Stromal cell of bone marrow (primary cell): ENCODE results near the gene DDX10.
A peak's percentile ranks its signal among the peaks of the same experiment; 100 is the strongest.

Source experiments
- DNase-seq: peaks from one replicate; pipeline ENCODE4 v3.0.0-alpha.2; 2012; ENCODE audit warnings: low read depth

The DDX10 gene

DNA sequence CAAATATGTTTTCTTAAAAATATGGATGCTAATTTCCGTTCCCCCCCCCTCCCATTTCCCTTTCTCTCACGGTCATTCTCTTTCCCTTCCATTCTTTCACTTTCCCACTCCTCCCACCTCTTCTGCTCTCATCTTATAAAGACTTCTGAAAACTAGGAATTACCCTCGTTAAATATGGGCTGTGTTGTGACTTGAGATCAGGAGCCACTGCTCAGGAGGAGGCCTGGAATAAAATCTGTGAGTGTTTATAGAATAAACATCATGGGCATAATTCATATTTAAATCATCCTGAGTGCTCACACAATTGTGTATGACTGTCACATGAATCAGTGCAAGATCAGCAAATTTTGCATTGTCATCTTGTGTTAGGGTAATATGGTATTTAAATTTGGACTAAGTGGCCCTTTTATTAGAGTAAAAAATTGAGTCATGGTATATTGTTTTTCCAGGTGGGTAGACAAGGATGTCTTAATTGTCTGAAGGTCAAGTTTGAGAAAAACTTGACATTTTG is 208.0 kb downstream of the DDX10 start:
- DNase-seq: no peak

DNA sequence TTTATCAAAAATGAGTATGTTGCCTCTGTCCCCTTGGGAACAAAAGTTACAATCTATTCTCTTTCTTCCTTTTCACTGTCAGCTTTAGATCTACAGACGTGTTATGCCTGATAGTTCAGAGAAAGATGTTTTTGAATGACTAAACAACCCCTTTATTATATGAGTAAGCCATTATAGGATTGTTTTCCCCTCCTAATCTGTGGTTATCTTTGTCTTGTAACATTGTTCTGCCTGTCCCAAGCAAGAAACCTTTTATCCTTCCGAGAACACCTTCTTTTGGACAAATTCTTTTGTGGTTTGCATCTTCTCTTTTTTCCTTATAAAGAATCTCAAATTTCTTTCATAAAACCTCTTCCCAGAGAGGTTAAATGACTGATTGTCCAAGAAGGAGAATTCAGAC is 208.4 kb downstream of the DDX10 start:
- no peak for DNase-seq

DNA sequence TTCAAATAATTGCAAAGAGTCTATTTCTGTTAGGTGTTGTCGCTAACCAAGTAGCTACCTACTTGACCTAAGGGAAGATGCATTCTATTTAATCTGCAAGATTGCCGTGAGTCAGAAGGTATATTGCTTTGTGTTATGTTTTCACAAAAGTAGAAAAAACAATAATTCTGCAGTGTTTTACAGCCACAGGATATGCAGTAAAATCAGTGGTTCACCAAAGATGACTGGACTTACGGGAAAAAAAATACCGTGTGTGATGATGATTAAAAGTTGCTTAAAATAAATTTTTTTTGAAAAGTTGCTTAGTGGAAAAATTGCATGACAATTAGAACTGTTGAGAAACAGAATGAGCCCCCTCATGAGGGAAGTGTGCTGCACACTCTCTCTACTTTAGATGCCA is 209.1 kb downstream of the DDX10 start:
- DNase-seq: no peak

DNA sequence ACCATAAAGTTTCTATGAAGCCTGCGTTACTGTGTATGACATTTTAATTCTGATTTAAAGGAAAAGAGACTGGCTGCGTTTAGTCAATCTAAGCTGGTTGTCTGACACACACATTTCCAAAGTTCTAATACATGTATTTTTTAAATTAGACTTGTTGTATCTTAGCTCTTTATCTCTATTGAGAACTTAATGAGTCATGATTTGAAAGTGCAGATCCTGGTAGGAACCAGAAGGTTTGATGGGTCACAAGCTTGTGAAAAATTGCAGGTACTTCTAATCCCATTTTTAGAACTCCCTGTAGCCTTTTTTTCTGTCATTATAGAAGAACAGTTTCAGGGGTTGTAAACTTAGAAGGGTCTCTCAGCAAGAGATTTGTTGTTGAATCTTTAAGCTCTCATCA is 210.3 kb downstream of the DDX10 start:
- DNase-seq: no peak

DNA sequence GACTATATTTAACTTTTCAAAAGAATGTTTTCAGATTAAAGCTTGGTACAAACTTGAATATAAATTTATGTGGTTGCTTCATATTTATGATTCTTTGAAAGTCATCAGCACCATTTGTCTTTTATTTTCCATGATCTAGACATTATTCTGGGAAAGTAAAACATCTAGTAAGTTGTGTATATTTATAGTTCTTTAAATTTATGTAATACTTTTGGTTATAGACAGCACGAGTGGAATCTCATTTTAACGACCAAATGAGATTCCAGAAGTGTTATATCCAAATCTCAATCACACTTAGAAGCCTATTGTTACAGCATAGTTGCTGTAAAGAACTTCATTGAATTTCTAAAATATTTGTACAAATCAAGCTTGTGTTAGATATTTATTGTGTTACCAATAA is 212.3 kb downstream of the DDX10 start:
- no peak for DNase-seq

DNA sequence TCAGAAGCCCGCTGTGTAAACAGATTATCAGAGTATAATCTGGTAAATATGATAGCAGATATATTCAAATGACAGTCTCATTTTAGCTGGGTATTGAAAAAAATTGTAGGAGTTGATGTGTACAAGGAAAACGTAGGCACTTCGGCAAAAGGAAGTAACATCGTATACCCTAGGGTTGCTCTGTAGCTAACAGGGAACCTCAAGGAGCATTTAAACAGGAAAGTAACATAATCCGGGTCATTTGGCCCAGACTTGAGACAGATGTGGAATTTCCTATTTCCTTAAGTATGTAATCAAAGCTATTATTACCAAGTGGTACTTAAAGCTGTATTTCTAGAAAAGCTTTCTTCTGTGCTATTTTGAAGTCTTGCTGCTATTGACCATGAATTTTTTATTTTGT is 215.6 kb downstream of the DDX10 start:
- DNase-seq: no peak

DNA sequence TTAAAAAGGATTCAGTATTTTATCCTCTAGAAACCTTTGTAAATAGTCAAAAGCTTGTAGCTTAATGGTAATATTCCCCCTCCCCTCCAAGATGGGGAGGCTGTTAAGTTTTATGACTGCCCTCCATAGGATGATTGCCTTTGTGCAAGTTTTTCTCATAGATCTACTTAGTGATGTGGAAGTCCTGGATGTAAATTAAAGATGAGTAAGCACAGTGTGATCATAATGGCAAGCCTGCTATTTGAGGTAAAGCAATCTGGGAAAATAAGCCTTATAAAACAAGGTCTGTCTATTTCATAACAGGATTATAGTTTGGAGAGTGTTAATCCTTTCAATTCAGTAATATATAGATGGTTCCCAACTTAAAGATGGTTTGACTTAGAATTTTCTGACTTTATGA is 216.3 kb downstream of the DDX10 start:
- DNase-seq: no peak

DNA sequence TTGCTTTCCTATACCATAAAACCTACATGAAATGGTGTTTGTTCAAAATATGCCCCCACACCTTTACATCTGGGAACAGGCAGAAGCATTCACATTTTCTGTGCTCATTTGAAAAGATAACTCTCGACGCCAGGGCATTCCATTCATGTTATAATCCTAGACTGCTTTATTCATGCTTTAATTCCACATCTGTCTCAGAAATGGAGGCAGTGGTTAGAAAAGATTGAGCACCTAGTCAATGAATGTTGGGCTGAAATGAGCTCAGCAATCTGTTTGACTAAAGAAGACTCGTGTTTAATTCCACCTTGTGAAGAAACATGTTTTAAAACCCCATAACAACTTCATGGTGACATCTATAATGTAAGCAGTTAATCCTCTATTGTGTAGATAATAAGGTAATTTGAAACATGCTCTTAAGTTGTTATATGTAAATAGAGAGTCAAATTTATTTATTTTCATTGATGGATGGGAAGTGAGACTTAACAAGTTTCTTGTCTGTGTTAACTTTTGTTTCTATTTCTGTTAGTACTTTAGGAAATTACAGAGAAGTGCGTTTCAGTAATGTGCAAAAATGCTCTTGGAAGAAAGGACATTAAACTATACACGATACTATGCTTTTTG is 217.5 kb downstream of the DDX10 start:
- DNase-seq: no peak

DNA sequence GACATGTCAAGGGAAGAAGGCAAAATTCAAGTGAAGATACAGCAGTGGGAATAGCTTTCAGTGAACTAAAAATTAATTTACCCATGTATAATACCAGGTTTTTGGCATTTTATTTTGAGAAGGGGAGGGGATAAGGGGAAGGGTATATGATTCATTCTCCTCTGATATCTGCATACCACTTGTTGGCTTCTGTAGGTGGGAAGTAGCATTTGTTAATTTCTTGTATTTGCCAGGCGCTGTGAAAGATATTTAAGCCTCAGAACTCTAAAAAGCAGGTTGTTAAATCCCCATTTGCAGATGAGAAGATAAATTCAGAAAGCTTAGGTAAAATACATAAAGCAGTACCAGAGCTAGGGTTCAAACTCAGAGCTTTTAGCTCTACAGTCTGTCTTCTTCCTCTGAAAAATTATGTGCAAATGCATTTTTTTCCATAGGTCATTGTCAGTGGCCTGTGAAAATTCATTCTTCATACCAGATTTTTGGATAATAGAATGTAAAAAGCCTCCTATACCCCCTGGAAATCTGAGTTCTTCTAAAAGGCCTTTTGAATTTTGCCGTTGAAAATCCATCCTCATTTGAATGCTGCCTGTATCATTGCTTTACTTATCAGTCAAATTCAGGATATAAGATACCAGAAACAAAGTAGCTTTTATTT is 221.3 kb downstream of the DDX10 start:
- no peak for DNase-seq

DNA sequence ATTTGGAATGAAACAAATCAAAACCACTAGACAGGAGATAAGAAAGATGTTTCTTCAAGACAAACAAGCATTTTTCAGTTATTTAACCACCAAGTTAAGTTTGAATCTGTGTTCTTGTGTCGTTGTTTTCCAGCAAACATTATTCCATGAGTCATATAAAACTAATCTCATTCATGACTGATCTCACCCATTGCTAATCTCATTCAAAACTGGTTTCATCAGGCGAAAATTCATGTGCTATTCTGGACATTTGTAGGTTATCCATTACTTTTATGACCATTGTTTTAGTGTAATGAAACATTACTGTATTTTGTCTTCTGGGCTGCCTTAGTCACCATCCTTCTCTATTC is 221.8 kb downstream of the DDX10 start:
- no peak for DNase-seq

DNA sequence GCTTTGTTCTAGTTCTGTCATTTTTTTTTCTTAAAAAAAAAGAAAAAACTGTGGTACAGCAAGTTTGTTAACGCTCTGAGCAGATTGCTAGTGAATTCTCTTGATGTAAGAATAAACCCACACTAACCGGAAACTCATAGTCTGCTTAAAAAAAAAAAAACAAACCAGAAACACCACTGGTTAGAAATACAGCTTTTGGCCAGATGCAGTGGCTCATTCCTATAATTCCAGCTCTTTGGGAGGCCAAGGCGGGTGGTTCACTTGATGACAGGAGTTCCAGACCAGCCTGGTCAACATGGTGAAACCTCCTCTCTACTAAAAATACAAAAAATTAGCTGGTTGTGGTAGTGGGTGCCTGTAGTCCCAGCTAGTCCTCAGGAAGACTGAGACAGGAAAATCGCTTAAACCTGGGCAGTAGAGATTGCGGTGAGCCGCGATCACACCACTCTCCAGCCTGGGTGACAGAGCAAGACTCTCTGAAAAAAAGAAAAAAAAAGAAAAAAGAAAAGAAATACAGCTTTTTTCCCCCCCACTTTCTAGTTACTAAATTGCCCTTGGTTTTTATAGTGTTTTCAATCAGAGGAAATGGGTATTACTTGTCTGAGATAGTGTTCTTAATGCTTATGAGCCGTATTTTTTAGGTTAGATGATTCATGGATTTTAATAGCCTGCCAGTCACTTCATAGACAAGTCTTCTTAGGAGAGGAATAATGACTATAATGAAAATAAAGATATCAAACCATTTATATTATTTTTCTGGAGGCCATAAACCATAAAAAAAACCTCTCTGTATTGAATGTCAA is 222.8 kb downstream of the DDX10 start:
- peak; percentile 45 for DNase-seq

DNA sequence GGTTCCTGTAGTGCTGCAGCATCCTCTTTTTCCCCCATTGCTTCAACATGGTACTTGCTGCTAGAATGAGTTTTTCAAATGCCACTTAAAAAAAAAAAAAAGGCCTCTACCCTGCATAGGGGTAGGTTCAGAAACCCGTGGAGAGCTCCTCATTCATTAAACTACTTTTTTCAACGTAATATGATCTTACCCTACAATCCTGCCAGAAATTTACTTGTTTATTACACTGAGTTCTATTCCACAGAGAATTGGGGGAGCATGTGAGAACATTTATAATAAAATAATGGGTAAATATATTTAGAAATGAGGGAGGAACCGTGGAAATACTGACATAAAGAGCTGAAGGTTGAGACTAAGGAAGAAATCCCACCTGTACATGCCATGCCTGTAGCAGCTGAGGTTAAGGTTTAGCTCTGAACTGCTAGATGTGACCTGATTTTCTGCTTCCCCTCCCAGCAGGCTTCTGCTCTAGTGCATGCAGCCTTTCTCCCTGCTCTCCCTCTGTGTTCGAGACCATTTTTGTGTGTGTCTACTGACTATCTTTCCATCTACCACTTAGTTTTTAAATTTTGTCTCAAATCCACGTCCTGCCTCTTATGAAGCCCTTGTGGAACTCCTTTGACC is 225.7 kb downstream of the DDX10 start:
- DNase-seq: no peak

DNA sequence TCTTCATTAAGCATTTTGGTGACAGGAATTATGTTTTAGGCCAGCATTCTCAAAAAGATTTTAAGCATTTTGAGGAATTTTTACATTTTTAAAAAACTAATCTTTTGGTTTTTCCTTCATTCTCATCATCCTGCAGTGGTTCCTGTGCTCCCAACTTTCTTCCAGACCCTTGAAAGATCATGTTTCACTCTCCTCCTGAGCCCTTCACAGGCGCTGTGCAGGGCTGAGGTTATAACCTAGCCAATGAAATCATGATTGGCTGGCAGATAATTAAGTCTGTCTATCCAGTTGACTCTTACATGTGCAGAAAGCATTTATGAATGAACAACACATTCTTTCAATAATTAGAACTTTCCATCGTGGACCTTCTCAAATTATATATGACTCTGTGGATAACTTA is 226.3 kb downstream of the DDX10 start:
- no peak for DNase-seq

DNA sequence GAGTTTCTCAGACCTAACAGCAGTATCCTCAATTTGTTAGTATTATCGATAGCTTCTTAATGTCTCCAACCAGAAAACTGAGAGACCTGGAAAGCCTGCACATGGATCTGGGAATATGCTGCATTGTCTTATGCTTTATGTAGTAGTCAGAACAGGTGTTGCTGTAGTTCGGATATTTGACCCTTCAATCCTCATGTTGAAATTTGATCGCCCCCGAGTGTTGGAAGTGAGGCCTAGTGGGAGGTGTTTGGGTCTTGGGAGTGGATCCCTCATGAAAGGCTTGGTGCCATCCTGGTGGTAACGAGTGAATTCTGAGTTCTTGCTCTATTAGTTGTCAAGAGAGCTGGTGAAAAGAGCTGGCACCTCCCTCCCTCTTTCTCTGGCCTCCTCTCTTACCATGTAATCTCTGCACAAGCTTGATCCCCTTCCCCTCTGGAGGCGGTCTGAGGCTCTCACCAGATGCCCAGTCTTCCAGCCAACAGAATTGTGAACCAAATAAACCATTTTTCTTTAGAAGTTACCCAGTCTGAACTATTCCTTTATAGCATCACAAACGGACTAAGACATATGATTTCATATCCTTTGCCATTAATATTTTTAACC is 227.1 kb downstream of the DDX10 start:
- no peak for DNase-seq

DNA sequence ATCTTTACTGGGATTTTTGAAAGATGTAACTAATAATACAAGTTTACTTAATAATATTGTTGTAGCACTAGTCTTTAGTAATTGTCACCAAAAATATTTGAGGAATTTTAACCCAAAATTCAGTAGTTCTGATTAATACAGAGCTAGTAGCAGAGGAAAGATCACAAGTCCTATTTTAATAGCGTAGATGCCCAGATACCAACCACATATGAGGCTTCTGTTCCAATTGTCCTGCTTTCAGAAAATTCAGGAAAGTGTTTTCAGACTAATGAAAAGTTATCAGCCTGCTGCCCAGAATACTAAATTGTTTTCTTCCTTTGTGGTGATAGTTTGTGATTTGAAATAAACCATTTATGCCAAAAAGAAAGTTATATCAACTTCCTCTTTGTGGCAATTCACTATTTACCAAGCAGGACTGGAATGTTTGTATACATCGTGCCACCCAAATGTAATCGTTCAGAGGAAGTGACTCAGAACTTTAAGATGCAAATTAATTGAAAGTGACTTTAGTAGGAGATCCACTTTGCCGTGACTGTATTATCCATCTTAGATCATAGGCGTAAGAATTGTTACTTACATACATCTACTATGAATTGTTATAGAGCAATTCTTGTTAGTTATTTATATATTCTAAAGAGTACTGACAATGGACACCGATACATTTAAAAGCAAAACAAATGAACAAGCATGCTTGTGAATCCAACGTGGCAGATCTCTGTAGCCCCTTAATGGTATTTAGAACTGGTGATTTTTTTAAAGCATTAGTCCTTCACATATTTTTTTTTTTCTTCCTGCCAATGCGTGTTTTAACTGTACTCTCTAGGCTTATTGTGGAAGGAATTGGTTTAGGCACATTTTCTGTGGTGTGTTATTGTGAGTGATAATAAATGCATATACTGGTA is 231.0 kb downstream of the DDX10 start:
- no peak for DNase-seq

DNA sequence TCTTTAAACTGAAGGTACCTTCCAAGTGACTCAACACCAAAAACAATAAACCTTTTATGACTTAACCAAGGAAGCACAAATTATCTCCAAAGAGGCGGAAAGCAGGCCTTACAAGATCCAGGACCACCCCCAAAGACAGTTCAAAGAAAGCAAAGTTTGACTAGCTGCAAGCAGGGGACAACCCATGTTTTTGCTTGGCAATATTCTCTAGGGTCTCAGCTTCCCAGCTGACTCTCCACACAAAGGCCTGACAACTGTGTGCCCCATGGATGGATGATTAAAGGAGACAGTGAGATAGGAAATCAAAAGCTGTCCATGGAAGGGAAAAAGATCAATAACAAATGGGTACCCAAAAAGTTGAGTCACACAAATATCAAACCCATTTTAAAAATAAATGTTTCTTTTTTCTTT is 232.2 kb downstream of the DDX10 start:
- DNase-seq: no peak

DNA sequence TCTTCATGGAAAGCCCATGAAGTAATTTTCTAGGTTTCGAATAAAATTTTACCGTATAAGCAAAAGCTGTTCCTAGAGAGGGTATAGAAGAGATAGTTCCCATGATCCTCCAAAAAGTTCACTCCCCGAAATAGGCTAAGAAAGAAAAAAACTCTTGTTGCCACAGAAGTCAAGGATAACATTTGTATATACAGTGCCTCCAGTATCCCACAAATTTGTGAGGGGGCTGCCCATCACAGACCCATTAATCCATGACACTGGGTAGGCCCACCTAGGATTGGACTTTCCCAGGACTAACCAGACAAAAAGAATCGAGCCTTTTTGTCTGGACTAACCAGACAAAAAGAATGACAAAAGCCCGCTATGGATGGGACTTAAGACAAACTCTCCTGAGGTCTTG is 233.0 kb downstream of the DDX10 start:
- no peak for DNase-seq

DNA sequence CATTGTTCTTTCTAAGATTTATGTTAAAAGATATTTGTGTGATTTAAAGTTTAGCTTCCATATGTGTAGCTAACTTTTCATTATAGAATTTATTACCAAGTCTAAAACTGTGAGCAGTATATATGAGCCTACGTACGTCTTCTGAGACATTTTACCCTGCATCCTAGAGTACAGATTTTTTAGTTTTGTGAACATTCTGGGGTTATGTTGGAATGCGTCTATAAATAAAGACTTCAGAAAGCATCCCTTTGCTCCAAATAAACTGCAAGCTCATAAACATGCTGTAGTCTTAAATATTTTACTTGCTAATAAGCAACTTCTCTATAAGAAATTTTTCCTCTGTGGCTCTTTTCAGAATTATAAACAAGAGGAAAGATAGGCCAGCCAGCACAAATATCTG is 236.5 kb downstream of the DDX10 start:
- DNase-seq: no peak

DNA sequence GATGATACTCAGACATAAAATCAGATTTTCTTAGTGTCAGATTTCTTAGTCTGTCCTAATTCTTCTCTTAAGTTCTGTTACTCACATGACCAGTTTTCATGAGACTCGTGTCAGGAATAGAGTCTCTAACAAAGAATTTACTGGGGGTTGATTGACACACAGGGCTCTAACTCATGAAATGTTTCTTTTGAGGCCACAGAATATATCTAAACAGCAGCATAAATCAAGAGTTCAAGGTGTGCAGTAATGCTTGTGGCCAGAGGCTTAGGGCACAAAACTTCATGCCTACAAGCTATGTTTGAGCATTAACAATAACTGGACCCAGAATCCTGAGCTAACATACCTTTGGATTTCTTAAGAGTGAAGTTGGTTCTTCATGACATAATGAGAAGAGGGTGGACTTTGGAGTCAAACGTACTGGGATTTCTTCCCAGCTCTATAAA is 237.2 kb downstream of the DDX10 start:
- no peak for DNase-seq

DNA sequence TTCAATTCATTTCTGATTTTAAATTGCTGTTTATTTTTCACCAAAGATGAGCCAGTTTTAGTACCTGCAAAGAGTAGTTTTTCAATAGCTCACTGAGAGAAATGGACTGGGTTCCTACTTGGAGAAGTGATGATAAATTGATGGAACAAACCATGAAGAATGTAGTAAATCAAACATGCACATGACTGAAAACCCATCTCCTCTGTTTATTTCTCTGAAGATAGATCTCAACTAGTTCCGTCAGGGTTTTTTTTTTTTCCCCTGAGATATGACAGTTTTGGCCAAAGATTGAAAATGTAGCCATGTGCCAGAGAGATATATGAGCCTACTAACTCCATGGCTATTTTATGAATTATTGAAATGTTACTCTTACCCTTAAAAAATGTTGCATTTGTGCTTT is 239.6 kb downstream of the DDX10 start:
- no peak for DNase-seq

DNA sequence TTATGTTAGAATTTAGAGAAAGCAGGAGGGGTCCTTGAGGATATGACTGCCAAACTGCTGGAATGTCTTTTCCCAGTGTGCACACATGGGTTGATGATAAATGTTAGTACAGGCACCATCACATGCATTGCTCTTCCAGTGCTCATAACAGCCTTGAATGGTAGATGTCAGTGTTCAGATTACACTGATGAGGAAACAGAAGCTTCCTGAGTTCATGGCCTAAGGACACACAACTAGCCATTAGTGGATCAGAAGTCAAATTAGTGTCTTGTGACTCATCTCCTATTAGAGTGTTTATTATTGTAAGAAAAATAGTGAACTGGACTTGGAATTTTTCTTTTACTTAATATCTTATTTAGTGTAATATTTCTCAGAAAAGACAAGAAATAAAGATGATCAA is 241.5 kb downstream of the DDX10 start:
- DNase-seq: peak; percentile 67
